SK-N-SH treated with all-trans-retinoic acid at 6 μM for 48 hours (cell line): ENCODE results near the gene GPBAR1.

Experiments
- ATAC-seq: fragments of 200-7000 bp; cut with Tn5 transposase; 3 replicates; pipeline ENCODE4 v1.9.1; 2020; ENCODE audit warnings: mild to moderate bottlenecking, moderate library complexity
- ARNTL ChIP-seq: fragments of 450-650 bp; formaldehyde crosslinking; IDR thresholded peaks from 2 replicates; pipeline ENCODE4 v1.5.0; 2020; ENCODE audit warnings: low read depth, mild to moderate bottlenecking, moderate library complexity, borderline replicate concordance
- BACH2 ChIP-seq: fragments of 250-450 bp; sonication (Bioruptor Pico); IDR thresholded peaks from 2 replicates; pipeline ENCODE4 v1.9.0; 2021; ENCODE audit warnings: mild to moderate bottlenecking, borderline replicate concordance
- CSDC2 ChIP-seq: fragments of 250-450 bp; sonication (Bioruptor Pico); IDR thresholded peaks from 2 replicates; pipeline ENCODE4 v1.5.0; 2020; ENCODE audit warnings: mild to moderate bottlenecking, moderate library complexity
- ESRRG ChIP-seq: fragments of 250-450 bp; sonication (Bioruptor Pico); IDR thresholded peaks from 2 replicates; pipeline ENCODE4 v1.6.1; 2021; ENCODE audit warnings: mild to moderate bottlenecking
- ISL1 ChIP-seq: fragments of 250-450 bp; sonication (Bioruptor Pico); IDR thresholded peaks from 2 replicates; pipeline ENCODE4 v2.1.2; 2022; ENCODE audit warnings: mild to moderate bottlenecking, moderate library complexity
- PPARA ChIP-seq: fragments of 250-450 bp; sonication (Bioruptor Pico); IDR thresholded peaks from 2 replicates; pipeline ENCODE4 v1.5.0; 2020; ENCODE audit warnings: mild to moderate bottlenecking, borderline replicate concordance
- RARB ChIP-seq: fragments of 250-450 bp; sonication (Bioruptor Pico); IDR thresholded peaks from 2 replicates; pipeline ENCODE4 v1.8.0; 2021; ENCODE audit warnings: mild to moderate bottlenecking, moderate library complexity
- SNAI2 ChIP-seq: fragments of 250-450 bp; sonication (Bioruptor Pico); IDR thresholded peaks from 2 replicates; pipeline ENCODE4 v1.5.0; 2020; ENCODE audit warnings: mild to moderate bottlenecking, moderate library complexity
- TCF4 ChIP-seq: fragments of 250-450 bp; sonication (Bioruptor Pico); IDR thresholded peaks from 2 replicates; pipeline ENCODE4 v1.8.0; 2021; ENCODE audit warnings: mild to moderate bottlenecking, moderate library complexity, borderline replicate concordance
- TOX ChIP-seq: fragments of 250-450 bp; sonication (Bioruptor Pico); IDR thresholded peaks from 2 replicates; pipeline ENCODE4 v1.8.0; 2021; ENCODE audit warnings: mild to moderate bottlenecking, moderate library complexity, borderline replicate concordance
- ZC3H10 ChIP-seq: fragments of 250-450 bp; sonication (Bioruptor Pico); IDR thresholded peaks from 2 replicates; pipeline ENCODE4 v1.5.1; 2021; ENCODE audit warnings: mild to moderate bottlenecking, moderate library complexity
- ZFP30 ChIP-seq: fragments of 450-650 bp; formaldehyde crosslinking; IDR thresholded peaks from 2 replicates; pipeline ENCODE4 v1.5.0; 2022; ENCODE audit warnings: mild to moderate bottlenecking, moderate library complexity
- ZNF565 ChIP-seq: fragments of 450-650 bp; formaldehyde crosslinking; conservative IDR thresholded peaks from 2 replicates; pipeline ENCODE4 v1.5.0; 2020; ENCODE audit warnings: low read depth, mild to moderate bottlenecking, moderate library complexity
- ZNF70 ChIP-seq: fragments of 450-650 bp; formaldehyde crosslinking; IDR thresholded peaks from 2 replicates; pipeline ENCODE4 v1.5.0; 2020; ENCODE audit warnings: mild to moderate bottlenecking, moderate library complexity
- ZNF8 ChIP-seq: fragments of 450-650 bp; formaldehyde crosslinking; IDR thresholded peaks from 2 replicates; pipeline ENCODE4 v1.5.0; 2020; ENCODE audit warnings: mild to moderate bottlenecking, moderate library complexity
- TF ChIP-seq, protein P1 (sequence below): fragments of 250-450 bp; sonication (Bioruptor Pico); IDR thresholded peaks from 2 replicates; pipeline ENCODE4 v1.8.0; 2020; ENCODE audit warnings: mild to moderate bottlenecking, moderate library complexity, borderline replicate concordance
- TF ChIP-seq, protein P2 (sequence below): fragments of 250-450 bp; sonication (Bioruptor Pico); IDR thresholded peaks from 2 replicates; pipeline ENCODE4 v1.5.0; 2020; ENCODE audit warnings: mild to moderate bottlenecking, moderate library complexity
- TF ChIP-seq, protein P3 (sequence below): fragments of 250-450 bp; sonication (Bioruptor Pico); IDR thresholded peaks from 2 replicates; pipeline ENCODE4 v1.8.0; 2021; ENCODE audit warnings: low read depth, mild to moderate bottlenecking, moderate library complexity, borderline replicate concordance
- TF ChIP-seq, protein P4 (sequence below): fragments of 250-450 bp; sonication (Bioruptor Pico); IDR thresholded peaks from 2 replicates; pipeline ENCODE4 v1.5.1; 2021; ENCODE audit warnings: mild to moderate bottlenecking, moderate library complexity

GPBAR1 gene

DNA sequence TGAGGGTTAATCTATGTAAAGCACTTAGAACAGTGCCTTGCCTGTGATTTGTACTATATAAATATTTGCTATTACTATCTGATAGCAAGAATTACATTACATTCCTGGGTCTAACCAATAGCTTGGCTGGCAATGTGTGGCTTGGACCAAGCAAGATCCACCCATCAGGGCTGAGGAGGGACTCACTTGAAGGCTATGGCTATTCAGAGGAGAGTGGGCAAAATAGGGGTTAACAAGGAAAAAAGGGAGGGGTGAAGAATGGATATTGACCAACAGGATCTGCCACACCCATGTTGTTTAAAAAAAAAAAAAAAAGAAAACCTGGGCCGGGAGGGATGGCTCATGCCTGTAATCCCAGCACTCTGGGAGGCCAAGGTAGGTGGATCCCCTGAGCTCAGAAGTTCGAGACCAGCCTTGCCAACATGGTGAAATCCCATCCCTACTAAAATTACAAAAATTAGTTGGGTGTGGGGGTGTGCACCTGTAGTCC, 51.5 kb downstream of the GPBAR1 start:
- TF ChIP-seq, protein P1, sequence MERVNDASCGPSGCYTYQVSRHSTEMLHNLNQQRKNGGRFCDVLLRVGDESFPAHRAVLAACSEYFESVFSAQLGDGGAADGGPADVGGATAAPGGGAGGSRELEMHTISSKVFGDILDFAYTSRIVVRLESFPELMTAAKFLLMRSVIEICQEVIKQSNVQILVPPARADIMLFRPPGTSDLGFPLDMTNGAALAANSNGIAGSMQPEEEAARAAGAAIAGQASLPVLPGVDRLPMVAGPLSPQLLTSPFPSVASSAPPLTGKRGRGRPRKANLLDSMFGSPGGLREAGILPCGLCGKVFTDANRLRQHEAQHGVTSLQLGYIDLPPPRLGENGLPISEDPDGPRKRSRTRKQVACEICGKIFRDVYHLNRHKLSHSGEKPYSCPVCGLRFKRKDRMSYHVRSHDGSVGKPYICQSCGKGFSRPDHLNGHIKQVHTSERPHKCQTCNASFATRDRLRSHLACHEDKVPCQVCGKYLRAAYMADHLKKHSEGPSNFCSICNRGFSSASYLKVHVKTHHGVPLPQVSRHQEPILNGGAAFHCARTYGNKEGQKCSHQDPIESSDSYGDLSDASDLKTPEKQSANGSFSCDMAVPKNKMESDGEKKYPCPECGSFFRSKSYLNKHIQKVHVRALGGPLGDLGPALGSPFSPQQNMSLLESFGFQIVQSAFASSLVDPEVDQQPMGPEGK (CRISPR knock-in tag): no peak
- TF ChIP-seq ISL1 (CRISPR knock-in tag) (no peak), ZNF70 (CRISPR knock-in tag) (no peak), ARNTL (CRISPR knock-in tag) (no peak), TCF4 (CRISPR knock-in tag) (no peak), RARB (CRISPR knock-in tag) (no peak), ZC3H10 (CRISPR knock-in tag) (no peak)
- no peak for ATAC-seq

DNA sequence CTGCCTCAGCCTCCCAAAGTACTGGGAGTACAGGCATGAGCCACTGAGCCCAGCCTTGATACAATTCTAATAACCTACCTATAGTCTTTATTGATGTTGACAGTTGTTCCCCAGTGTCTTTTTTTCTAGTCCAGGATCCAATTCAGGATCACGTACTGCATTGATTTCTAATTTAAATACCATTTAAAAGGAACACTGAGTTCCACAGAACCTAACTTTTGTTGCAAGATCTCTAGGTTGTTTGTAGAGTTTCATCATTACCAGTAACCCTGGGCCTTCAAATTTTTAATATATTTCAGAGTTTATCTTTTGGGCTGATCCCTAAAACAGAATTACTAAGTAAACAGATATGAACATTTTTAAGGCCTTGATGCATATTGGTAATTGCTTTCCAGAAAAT, 52.5 kb downstream of the GPBAR1 start:
- TF ChIP-seq ZC3H10 (CRISPR knock-in tag) (no peak), ZNF565 (CRISPR knock-in tag) (no peak), ZNF8 (CRISPR knock-in tag) (no peak), RARB (CRISPR knock-in tag) (no peak), PPARA (CRISPR knock-in tag) (no peak), ISL1 (CRISPR knock-in tag) (no peak), TOX (no peak), BACH2 (no peak), CSDC2 (CRISPR knock-in tag) (no peak), ESRRG (CRISPR knock-in tag) (no peak), TCF4 (CRISPR knock-in tag) (no peak), SNAI2 (no peak), ZFP30 (CRISPR knock-in tag) (no peak), ZNF70 (CRISPR knock-in tag) (no peak)
- TF ChIP-seq, protein P1 (CRISPR knock-in tag): no peak
- TF ChIP-seq, protein P2, sequence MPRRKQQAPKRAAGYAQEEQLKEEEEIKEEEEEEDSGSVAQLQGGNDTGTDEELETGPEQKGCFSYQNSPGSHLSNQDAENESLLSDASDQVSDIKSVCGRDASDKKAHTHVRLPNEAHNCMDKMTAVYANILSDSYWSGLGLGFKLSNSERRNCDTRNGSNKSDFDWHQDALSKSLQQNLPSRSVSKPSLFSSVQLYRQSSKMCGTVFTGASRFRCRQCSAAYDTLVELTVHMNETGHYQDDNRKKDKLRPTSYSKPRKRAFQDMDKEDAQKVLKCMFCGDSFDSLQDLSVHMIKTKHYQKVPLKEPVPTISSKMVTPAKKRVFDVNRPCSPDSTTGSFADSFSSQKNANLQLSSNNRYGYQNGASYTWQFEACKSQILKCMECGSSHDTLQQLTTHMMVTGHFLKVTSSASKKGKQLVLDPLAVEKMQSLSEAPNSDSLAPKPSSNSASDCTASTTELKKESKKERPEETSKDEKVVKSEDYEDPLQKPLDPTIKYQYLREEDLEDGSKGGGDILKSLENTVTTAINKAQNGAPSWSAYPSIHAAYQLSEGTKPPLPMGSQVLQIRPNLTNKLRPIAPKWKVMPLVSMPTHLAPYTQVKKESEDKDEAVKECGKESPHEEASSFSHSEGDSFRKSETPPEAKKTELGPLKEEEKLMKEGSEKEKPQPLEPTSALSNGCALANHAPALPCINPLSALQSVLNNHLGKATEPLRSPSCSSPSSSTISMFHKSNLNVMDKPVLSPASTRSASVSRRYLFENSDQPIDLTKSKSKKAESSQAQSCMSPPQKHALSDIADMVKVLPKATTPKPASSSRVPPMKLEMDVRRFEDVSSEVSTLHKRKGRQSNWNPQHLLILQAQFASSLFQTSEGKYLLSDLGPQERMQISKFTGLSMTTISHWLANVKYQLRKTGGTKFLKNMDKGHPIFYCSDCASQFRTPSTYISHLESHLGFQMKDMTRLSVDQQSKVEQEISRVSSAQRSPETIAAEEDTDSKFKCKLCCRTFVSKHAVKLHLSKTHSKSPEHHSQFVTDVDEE: no peak
- TF ChIP-seq, protein P3, sequence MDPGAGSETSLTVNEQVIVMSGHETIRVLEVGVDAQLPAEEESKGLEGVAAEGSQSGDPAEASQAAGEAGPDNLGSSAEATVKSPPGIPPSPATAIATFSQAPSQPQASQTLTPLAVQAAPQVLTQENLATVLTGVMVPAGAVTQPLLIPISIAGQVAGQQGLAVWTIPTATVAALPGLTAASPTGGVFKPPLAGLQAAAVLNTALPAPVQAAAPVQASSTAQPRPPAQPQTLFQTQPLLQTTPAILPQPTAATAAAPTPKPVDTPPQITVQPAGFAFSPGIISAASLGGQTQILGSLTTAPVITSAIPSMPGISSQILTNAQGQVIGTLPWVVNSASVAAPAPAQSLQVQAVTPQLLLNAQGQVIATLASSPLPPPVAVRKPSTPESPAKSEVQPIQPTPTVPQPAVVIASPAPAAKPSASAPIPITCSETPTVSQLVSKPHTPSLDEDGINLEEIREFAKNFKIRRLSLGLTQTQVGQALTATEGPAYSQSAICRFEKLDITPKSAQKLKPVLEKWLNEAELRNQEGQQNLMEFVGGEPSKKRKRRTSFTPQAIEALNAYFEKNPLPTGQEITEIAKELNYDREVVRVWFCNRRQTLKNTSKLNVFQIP: no peak
- TF ChIP-seq, protein P4, sequence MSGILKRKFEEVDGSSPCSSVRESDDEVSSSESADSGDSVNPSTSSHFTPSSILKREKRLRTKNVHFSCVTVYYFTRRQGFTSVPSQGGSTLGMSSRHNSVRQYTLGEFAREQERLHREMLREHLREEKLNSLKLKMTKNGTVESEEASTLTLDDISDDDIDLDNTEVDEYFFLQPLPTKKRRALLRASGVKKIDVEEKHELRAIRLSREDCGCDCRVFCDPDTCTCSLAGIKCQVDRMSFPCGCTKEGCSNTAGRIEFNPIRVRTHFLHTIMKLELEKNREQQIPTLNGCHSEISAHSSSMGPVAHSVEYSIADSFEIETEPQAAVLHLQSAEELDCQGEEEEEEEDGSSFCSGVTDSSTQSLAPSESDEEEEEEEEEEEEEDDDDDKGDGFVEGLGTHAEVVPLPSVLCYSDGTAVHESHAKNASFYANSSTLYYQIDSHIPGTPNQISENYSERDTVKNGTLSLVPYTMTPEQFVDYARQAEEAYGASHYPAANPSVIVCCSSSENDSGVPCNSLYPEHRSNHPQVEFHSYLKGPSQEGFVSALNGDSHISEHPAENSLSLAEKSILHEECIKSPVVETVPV: no peak
- ATAC-seq: no peak
